GM21515 (cell line): ENCODE data around the gene DCP1B.

Source experiments
- ATAC-seq: cut with Tn5 transposase; IDR thresholded peaks from one replicate; pipeline ENCODE4 v1.9.1; 2021; ENCODE audit not compliant: unreplicated experiment

DCP1B gene

GRCh38 chr12:2017546-2018337, 13.5 kb upstream of the DCP1B start:
- ATAC-seq: no peak

DNA sequence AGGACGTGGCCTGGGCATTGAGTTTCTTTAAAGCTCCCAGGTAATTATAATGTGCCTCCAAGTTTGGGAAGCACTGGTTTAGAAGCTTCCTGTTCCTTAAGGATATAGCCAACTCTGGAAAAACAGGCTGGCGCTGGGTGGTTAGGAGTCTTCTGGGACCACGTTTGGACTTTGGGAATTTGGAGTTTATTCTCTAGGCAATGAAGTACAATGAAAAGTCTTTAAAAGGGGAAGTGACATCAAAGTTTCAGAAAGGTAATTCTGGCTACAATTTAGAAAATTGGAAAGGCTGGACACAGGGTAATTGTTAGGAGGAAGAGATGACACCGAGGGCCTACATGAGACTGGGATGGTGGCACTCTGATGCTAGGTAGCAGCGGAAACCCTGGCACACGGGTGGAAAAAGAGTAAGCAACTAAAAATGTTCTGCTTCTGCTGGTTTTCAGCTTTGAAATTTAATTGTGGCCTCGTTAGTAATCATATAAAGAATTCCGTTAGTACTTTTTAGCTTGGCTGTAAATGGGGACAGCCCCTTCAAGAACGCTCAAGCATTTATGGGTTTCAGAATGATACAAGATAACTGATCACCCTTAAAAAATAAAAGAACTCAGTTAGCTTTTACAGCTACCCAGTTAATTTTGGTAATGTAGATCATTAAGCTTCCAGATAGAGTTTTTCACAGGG, 12.7 kb upstream of the DCP1B start:
- ATAC-seq: no peak

DNA sequence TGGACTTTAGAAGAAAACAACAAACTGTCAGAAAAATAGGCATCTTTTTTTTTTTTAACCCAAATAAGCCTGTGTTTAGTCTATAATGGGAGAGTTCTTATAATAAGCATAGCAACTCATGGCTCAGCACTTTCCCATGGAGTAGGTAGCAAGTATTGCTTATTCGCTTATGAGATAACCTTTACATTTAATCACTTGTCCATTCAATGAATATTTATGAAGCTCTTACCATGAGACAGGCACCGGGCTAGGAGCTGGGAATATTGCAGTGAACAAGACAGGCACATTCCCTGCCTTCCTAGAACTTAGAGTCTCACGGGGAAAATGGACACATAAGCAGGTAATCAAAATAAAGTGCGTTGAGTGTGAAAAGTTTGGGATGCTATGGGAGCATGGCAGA, 10.0 kb upstream of the DCP1B start:
- ATAC-seq: no peak

DNA sequence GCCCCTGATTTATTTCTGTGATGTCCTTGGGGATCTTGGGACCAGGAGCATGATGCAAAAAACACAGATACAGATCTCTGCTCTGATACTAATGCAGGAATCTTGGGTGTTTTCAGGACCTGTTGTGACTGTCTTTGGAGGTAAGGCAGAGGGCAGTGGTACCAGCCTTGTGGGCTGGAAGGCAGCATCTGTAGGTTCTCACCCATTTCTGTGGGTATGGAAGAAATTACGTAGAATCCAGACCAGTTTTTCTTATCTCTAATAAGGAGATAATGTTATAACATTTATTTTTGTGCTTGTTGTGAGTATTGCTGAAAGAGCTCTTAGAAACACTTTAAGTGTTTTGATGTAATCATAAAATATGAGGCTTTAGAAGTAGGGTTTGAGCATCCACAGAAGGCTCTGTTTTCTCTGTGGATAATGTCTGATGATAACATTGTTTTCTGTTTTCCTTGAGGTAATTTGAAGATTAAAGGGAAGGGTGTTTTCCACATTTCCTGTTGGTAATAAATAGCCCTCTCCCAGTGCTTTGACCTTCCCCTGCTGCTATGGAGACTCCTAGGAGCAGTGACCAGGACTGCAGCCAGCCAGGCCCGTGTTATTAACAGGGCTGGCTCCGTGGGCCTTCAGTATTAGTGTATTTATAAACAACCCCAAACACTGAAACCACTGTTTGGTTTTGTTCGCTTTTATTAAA, 9.4 kb upstream of the DCP1B start:
- ATAC-seq: no peak

GRCh38 chr12:2013086-2013485, 8.8 kb upstream of the DCP1B start:
- no peak for ATAC-seq

GRCh38 chr12:2011643-2012607, 7.7 kb upstream of the DCP1B start:
- no peak for ATAC-seq

- ATAC-seq: no peak
These were observed 5.4 kb upstream of the DCP1B start for GRCh38 chr12:2009623-2010022.

- ATAC-seq: no peak
These were observed 4.4 kb upstream of the DCP1B start for GRCh38 chr12:2008677-2009076.

DNA sequence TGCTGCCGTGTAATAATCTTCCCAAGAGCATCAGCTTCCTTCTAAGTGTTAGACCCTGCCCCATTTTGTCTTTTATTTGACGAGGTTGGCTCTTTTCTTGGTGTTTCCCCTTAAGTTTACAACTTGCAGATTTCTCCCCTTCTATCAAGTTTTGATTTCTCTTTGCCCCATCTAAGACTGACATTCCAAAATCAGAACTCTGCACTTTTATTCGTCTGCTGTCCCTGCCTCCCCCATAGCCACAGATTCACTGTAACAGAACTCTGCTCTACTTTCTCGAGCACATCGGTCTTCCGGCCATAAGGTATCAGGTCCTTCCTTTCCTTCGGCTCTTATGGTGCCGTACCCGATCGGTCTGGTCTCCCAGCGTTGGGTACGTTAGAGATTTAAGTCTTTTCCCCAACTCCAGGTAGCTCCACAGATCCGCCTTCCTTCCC, 563 bp downstream of the DCP1B start:
- ATAC-seq: peak; percentile 24

- ATAC-seq: no peak
These were observed 8.9 kb downstream of the DCP1B start for GRCh38 chr12:1995205-1995896.

GRCh38 chr12:1994429-1995143, 9.7 kb downstream of the DCP1B start:
- no peak for ATAC-seq

DNA sequence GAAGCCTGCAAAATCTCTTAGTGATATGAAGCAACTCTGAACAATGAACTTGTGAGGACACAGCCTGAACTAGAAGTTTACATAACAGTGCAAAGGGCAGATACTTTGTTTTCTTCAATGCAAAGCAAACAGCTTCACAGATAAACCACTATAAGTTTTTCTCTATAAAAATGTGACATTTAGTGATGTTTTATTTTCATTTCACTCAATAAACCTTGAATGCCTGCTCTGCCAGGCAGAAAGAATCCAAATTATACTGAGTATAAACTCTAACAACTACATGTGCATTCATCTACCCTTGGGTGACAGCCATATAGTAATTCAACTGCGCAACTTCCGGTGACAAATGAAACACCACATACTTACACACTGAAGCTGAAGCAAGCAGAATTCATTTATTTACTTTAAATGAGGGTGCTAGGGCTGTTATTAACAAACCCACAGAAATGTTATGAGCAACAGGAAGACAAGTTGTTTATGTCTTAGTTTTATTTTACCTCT, 10.3 kb downstream of the DCP1B start:
- ATAC-seq: no peak

DNA sequence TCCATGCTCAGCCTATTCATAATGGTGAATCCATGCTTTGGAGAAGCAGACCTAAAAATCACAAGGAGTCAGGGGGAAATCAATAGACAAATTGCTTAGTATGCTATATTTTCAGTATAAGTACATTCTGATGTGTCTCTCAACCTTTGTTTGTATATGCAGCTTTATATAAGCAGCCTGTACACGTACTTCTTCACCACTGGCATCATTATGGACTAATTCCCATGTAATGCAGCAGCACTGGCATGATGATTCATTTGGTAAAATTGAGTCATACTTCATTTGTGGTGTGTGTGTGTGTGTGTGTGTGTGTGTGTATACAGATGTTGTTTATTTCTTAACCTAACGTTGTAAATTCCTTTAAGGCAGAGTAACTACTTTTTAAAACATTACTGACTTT, 10.9 kb downstream of the DCP1B start:
- ATAC-seq: no peak

DNA sequence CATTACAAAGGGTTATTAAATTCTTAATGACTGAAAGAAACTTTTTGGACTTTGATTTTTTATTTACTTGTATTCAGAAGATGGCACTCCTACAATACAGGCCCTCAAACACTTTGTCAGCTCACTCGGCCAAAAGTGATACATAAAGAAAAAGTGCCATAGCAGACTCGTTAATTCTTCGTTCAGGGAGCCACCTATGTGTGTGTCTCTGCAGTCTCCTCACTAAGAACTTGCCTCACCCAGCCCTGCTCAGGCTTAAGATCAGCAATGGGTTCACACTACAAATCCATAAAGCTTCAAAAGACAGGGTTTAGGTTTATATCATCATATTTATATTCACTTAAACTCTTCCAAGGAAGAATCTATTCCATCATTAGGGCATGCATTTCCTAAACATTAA, 11.5 kb downstream of the DCP1B start:
- ATAC-seq: no peak

GRCh38 chr12:1989111-1989510, 15.1 kb downstream of the DCP1B start:
- ATAC-seq: no peak

- ATAC-seq: no peak
These were observed 19.5 kb downstream of the DCP1B start for GRCh38 chr12:1984759-1985158.

DNA sequence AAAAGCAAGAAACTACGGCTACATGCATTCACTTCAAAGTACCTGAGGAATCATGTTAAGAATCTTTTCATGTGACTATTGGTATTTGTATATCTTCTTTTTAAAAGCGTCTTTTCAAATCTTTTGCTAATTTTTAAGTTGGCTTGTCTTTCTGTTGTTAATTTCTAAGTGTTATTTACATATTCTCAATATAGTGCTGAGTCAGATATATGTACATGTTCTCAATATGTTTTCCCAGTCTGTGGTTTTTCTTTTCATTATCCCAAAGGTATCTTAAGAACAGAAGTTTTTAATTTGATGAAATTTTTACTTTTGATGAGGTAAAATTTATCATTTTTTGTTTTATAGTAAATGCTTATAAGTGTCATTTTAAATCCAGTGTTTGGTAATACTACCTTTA, 24.0 kb downstream of the DCP1B start:
- ATAC-seq: no peak

DNA sequence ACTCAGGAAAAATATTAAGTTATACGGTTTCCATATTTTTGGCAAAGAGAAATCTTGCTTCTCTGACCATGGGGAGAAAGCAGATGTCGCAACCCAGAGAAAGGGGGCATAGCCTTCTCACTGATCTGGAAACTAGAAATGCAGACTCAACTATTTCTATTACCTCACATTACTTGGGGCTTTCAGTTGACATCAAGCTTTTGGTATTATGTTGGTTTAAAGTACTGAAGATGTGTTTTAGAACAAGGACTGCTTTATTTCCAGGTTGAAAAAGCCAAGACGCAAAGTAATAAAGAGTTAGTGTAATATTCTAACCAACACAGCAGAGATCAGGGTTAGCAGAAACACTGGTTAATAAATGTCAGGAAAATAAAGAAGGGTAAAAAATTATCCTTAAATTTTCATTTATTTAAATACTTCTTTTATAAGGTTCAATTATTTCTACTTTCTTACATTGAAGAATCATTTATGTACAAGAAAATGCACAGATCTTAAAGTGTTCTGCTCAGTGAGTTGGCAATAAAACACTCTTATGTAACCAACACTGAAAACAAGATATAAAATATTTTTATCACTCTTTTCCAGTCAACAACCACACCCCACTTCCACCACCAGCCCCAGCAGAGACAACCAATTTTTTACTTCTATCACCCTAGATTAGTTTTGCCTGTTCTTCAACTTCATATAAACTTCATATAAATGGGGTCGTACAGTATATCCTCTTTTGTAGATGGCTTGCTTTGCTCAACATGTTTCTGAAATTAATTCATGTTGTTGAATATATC, 26.0 kb downstream of the DCP1B start:
- no peak for ATAC-seq

DNA sequence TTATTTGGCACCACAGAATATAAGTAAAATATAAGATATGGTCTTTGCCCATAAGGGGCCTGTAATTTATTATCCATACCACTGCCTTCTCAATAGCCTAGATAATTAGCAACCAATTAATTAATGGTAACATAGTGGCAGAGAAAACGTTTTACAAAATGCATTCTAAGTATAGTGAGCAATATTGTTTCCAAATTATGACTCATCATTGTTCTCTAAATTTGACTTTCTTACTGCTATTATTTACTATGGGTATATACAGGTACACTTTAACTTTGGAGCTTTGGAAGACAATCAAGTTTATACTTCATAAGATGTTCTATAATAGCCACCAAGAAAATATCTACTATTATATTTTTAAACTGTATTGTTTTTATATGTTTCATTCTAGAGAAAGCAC, 26.7 kb downstream of the DCP1B start:
- no peak for ATAC-seq
